GM12801 (cell line): Measurements from ENCODE around the gene RAB35.

Experiments
- TF ChIP-seq, protein P1 (sequence below): IDR thresholded peaks from one replicate; pipeline ENCODE4 v1.5.1; 2011; ENCODE audit warnings: control low read depth; ENCODE audit not compliant: insufficient read length; ENCODE audit errors: extremely low read depth

RAB35 gene

DNA sequence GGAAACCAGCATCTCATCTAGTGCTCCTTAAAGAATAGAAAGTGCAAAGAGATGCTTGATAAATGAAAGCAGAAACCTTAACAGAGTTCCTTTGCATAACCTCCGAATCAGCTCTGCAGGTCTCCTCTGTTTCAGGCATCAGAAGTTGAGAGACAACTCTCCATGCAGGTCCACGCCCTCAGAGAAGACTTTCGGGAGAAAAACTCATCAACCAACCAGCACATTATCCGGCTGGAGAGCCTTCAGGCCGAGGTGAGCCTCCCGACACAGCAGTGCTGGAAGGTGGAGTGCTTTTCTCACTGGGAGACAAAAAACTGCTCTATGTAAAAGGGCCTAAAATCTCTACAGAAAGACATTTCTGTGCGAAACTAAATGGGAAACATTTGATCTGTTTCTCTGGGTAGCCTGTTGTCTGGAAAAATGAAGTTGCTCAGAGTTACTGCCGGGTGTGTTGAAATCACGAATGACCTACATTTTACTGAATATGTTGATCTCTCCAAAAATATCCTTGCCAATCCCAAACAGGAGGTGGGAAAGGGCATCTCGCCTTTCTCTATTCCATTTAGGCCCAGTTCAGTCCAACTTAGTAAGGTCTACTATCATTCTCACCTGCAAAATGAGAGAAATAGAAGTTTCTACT lies 54.9 kb downstream of the RAB35 start:
- TF ChIP-seq, protein P1, sequence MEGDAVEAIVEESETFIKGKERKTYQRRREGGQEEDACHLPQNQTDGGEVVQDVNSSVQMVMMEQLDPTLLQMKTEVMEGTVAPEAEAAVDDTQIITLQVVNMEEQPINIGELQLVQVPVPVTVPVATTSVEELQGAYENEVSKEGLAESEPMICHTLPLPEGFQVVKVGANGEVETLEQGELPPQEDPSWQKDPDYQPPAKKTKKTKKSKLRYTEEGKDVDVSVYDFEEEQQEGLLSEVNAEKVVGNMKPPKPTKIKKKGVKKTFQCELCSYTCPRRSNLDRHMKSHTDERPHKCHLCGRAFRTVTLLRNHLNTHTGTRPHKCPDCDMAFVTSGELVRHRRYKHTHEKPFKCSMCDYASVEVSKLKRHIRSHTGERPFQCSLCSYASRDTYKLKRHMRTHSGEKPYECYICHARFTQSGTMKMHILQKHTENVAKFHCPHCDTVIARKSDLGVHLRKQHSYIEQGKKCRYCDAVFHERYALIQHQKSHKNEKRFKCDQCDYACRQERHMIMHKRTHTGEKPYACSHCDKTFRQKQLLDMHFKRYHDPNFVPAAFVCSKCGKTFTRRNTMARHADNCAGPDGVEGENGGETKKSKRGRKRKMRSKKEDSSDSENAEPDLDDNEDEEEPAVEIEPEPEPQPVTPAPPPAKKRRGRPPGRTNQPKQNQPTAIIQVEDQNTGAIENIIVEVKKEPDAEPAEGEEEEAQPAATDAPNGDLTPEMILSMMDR, result no peak

- TF ChIP-seq, protein P1, result no peak
Observed at GRCh38 chr12:120060717-120061116, 55.8 kb downstream of the RAB35 start.

DNA sequence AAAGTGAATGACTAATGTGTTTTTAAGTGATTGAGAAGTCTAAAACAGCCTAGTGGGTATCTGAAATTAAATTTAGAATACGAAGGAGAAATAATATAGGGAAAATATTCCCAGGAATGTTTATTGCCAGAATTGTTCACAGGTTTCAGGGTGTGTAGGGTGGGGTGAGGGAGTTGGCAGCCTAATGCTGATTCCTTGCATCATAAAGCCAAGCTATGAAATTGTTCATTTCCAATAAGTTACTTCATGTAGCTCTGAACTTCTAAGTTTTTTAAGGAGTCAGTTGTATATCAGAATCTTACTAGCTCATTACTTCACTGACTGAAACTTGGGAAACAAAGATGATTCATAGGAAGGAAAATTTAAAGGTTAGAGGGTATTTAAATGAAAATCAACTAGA lies 56.4 kb downstream of the RAB35 start:
- TF ChIP-seq, protein P1, result no peak

DNA sequence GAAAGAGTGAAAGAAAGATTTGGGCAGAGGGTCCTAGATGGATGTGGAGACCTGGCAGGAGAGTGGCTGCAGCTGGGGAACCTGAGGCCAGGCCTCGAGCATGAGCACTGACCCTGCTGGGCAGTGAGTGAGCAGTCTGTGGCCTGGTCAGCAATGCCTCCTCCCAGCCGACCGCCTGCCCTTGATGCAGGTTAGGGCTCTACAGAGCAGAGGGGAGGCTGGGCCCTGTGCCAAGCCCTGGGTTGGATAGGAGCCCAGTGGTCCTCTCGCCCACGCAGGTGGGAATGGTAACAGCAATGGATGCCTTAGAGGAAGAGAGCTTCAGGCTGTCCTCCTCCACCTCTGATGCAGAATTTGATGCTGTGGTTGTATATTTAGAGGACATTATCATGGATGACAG lies 59.8 kb downstream of the RAB35 start:
- TF ChIP-seq, protein P1, result no peak

DNA sequence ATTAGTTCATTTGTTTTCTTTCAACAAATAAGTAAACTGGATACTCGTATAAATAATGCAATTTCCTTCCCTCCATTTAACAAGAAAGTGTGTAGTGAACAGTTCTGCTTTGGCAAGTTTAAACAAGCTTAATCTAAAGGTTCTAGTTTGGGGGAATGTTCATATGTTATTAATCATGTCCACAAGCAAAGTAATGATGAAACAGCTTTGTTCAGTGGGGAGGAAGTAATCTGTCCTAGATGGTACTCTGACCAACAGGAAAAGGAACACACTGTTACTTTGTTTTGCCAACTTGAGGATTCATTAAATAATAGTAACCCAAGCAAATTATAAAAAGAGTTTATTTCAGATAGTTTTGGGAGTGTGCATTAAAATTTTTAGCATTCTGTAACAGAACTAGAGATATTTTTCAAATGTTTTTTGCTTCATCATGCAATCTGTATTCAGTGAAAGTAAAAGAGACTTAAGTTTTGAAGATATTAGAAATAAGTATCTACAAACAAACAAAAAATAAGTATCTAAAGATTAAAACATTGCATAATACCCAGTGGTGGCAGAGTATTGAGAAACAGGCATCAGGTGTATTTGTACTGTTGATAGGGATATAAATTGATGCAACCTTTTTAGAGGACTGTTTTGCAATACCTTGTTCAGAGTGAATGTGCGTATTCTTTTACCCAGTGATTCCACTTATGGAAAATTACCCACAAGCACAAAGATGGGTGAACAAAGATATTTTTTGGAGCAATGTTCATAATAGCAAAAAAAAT lies 61.1 kb downstream of the RAB35 start:
- TF ChIP-seq, protein P1, result no peak

DNA sequence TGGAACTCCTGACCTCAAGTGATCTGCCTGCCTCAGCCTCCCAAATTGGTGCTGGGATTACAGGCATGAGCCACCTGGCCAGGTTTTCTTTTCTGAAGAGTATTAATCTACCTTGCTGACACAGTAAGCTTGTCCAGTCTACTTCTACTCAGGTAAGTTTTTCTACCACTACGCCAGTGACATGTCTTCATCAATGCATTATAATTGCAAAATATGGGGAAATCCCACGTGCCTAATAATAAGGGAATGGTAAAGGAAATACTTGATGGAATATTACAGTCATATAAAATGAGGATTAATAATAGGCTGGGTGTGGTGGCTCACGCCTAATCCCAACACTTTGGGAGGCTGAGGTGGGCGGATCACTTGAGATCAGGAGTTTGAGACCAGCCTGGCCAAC lies 62.3 kb downstream of the RAB35 start:
- TF ChIP-seq, protein P1, result no peak

- TF ChIP-seq, protein P1, result no peak
Observed at GRCh38 chr12:120051535-120051934, 65.0 kb downstream of the RAB35 start.
